Skin of body (tissue), 2 donors: Measurements from ENCODE around the gene ENTPD7. TPM values are rescaled to one million over a fixed set of nuclear protein-coding genes. Genes with fewer than 3 reads are reported as not detected.
"Not testable (repeated sequence)": the region's sequence is repeated elsewhere in the genome, so short reads cannot be mapped to it uniquely, and the experiment has no call there.

Experiments used
- DNase-seq: peaks from one replicate; lab custom pipeline; 2025; lab: John Stamatoyannopoulos, UW
- total RNA-seq: library from RNA; depleted of rRNA; stranded (reverse); fragments of >200 nt; gene quantifications from one replicate; pipeline ENCODE4 v1.2.3, GENCODE V29; 2014

Gene ENTPD7, protein sequence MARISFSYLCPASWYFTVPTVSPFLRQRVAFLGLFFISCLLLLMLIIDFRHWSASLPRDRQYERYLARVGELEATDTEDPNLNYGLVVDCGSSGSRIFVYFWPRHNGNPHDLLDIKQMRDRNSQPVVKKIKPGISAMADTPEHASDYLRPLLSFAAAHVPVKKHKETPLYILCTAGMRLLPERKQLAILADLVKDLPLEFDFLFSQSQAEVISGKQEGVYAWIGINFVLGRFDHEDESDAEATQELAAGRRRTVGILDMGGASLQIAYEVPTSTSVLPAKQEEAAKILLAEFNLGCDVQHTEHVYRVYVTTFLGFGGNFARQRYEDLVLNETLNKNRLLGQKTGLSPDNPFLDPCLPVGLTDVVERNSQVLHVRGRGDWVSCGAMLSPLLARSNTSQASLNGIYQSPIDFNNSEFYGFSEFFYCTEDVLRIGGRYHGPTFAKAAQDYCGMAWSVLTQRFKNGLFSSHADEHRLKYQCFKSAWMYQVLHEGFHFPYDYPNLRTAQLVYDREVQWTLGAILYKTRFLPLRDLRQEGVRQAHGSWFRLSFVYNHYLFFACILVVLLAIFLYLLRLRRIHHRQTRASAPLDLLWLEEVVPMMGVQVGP
- 16.6 TPM for total RNA-seq

DNA sequence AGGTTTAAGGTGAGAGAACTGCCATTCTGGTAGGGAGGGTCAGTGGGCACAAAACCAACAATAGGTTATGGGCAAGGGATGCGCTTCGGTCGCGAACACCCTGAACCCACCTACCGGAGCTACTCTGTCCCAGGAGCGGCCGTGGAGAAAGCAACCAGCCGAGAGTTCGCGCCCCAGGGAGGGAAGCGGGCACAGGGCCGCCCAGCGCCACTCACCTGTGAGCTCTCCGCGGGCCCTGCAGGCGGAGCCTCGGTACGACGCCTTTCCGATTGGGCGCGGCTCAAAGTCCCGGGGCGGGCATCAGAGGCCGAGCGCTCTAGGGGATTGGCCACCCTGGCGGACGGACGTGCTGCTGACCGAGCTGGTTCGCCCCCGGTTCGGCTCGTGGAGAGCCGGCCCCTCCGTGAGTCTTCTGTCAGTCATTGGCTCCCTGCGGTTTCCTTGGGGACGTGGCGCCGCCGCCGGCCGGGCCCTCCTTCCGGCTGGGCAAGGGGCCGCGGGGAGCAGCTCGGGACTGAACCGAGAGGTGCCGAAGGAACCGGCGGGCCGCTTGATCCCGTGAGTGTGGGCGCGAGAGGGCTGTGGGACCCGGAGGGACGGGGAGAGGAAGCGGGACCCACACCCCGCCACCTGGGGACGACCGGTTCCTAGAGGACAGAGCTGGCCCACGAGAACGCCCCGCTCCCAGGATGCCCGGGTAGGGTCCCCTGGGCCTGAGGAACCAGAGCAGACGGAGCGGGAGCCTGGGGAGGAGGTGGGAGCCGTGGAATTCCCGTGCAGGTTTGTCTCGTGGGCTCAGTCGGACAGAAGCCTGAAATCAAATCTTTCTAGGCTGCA lies at the start of gene ENTPD7:
Gene ENTPD7, plus strand, starts transcription at position 479 of the 837 bp plus-strand sequence. CDS start 448 bp downstream, outside the sequence.
- peak; percentile 60 for DNase-seq

DNA sequence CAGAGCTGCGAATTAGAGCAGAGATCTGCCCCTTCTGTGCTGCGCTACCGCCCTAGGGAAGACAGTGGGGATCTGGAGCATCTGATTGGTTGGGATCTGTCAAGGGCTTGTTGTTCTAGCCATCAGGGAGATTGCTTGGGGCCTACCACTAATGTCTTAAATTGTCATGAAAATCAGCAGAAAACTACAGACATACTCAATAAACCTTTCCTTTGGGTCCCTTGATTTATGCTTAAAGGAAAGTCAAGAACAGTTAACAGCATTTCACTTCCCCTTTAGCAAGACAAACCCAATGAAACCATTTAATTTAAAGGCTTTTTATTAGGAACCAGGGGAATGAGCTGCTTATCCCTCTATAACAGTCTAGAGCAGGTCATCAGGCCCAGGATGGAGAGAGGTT lies 49.1 kb upstream of the ENTPD7 start:
- DNase-seq = no peak

DNA sequence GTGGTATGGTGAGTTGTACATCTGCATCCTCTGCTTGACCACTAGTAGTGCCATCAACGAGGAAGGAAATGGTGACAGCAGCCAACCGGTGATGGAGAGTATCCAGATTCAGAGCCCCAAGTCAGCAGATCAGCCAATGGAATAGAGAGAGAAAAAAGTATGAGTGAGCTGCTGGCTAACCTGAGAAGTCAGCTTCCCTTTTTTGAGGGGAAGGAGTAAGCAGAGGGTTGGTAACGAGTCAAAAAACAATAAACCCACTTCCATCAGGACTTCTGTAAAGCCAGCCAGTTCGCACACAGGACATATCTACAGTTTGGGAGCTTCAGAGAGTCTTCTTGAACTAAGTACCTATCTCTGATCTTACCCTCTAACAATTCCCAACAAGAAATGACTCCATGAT lies 48.0 kb upstream of the ENTPD7 start:
- no peak for DNase-seq

DNA sequence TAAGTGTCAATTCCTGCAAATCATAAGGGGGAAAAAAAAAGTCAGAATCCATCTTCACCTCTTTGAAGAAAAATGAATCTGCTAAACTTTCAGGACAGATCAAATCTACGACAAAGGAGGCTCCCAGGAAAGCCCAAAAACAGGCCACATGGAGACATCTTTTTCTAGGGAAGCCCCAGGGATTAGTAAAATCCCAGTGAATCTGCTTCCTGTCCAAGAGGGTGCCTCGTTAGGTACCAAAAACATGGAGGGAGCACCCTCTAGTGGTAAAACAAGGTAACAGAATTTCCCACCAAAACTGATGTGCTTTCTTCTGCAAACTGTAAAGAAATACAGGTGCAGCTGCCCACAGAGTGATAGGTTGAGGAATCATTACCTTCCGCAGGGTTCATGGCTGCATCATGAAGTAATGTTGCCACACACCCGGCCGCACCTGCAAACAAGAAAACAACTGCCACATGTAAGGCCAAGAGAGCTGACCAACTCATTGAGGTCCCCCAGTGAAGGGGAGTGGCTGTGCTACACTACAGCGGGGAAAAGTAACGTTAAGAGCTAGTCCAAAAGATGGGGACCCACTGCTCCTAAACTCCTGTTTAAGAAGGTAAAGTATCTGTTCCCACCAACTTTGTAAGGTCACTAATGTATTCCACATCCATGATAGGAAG lies 47.0 kb upstream of the ENTPD7 start:
- DNase-seq = peak; percentile 58

DNA sequence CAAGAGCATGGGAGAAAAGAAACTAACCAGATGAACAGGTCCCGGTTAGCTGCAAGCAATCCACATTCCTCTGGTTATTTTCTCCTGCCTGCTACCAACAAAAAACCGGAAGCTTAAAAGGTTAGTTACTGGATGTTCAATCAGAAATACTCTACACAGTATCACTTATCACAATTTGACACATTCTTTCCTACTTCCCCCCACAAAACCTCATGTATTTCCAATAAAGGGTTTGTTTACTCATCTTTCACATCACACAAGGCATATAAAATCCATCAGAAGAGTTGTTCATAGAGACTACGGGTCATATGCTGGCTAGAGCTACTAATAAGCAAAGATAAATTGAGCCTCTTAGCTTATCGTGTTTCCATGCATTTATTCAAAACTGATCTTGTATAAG lies 43.9 kb upstream of the ENTPD7 start:
- no peak for DNase-seq

DNA sequence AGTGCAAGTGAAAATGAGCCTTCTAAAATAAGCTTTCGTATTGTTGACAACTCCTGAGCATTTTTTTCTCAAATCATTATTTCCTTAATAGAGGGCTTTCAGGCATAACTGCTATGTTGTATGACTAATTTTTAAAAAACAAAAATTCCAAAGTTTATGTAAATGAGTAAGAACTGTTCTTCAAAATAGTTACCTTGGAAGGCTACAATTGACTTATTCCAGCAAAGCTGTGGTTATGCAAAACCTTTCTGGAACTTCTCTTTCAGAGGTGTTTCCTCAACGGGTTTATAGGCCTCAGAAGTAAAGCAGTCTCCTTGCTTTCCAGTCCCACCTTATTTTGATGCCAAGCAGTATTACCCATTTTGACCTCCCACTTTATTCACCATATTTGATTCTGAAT lies 41.6 kb upstream of the ENTPD7 start:
- no peak for DNase-seq

DNA sequence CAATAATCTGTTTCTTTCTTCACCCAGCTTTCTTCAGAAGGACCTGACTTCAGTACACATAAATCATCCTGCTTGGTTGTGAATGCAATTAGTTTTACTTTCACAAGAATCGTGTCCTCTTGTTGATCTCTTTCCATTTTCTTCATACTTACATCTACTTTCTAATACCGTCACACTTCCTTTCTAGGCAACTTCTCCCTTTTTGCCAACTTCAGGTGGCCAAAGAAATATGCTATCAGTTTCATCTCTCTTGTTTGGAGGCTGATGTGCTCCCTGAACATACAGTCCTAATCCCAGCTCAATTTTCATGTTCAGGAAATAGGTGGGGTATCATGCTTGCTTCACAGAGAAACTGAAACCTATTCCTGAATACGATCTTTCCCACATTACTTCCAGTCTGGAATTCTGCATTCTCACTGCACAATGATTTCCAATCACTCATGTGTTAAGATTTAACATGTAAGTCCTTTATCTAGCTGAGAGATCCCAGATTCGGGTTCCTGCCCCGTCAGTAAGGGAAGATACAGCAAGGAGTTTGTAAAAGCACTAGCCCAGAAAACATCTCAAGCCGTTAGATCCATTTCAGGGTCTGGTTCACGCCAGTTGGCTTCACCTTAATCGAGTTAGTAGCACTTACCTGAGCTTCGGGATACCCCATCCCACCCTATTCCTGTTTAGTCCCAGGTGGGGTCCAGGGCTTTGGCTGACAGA lies 40.1 kb upstream of the ENTPD7 start:
- peak; percentile 23 for DNase-seq

DNA sequence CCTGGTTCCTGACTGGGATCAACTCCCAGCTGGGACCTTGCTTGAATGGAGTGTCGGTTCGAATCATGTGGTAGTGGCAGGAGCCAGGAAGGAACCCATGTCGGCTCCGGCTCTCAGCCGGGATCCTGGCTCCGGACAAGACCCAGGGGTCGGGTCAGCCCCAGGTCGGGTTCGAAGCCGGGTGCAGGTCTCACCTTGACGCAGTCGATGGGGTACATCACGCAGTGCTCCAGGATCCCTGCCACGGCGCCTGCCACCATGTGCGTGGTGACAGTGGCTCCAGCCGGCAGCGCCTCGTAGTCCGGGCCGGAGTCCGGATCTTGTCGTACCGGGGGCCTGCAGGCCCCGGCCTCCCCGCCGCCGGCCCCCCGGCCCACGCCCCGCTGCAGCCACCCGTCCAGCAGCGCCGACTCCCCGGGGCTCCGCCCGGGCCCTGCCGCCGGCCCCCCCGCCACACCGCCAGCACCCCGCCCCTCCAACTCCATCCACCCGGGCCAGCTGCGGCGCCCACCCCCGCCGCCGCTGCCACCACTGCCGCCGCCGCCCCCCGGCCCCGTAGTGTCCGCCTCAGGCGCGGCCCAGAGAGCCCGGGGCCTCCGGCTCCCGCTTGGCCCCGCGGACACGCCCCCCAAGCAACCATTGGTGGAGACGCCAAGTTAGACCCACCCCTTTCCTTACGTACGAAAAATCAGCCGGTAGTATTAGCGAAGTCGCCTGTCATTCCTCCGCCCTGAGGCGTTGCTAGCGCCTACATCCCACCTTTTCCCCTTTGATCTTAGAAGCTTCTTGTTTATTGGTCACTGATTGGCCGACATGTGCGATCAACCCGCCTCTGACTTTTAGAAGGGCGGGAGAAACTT lies 39.2 kb upstream of the ENTPD7 start, which contains the start of gene SLC25A28:
Gene SLC25A28, minus strand, starts transcription at position 589 of the 860 bp plus-strand sequence. Its CDS starts 104 bp downstream, at position 485.
- DNase-seq = peak; percentile 100

DNA sequence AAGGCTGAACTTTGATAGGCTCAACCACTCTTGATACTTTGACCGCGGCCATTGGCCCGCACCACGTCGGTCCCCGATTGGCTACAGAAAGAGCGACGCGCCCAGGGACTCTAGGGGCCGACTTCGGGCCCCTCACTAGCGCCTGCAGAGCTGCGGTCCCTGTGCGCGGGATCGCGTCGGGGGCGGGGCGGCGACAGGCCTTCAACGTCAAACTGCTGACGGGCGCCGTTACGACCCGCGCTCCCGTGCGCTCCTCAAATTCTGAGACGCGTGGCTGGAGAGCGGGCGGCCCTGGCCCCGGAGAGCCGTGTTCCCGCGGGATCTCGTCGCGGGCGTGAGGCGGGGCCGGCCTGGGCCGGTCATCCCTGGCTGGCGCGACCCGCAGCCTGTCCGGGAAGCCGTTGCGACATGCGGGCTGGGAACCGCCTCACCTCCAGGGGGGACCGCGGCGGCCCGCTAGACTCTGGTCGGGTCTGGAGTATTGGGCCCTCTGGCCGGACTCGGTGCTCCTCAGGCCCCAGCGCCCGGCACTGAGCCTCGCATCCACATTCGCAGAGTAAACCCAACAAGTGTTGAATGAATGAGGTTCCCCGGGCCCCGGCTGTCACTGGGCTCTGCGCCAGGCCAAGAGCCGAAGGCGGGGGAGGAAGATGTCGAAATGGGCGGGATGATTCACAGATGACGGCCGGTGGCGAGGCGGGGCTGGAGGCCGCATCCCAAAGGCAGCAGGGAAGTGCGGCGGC lies 38.4 kb upstream of the ENTPD7 start:
- peak; percentile 86 for DNase-seq

DNA sequence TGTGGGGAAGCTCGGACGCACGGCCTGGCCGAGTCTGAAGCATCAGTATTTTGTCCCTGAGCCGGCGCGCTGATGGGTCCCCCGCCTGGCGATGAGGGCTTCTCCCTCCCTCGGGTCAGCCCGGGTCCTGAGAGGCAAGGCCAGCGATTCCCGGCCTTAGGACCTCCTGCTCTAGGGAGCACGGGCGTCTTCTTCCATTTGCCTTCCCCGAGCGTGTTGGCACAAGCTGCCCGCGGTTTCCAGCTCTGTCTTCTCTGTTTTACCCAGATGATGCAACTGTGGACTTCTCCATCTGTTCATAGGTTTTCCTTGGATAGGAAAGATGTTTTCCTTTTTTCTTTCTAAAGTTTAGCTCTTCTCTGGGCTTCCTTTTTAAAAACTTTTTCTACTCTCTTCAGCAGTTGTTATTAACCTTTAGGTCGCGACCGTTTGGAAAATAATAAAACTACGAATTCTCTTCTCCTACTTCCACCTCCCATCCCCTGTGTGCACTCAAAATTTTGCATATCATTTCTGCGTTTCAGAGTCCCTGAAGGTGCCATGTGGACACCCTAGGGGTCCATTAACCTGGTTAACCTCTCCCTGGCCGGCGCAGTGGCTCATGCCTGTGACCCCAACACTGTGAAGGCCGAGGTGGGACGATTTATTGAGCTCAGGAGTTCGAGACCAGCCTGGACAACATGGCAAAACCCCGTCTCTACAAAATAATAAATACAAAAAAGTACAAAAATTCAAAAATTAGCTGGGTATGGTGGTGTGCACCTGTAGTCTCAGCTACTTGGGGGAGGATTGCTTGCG lies 37.7 kb upstream of the ENTPD7 start:
- no peak for DNase-seq

DNA sequence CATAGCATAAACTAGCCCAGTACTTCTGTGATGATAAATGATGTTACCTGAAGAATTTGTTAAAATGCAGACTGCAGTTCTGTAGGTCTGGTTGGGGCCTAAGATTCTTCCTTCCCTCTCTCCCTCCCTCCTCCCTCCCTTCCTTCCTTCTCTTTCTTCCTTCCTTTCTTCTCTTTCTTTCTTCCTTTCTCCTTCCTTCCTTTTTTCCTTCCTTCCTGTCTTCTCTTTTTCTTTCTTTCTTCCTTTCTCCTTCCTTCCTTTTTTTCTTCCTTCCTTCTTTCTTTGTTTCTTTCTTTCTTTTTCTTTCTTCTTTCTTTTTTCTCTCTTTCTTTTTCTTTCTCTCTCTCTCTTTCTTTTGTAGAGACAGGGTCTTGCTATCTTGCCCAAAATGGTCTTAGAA lies 35.4 kb upstream of the ENTPD7 start:
- DNase-seq = no peak

DNA sequence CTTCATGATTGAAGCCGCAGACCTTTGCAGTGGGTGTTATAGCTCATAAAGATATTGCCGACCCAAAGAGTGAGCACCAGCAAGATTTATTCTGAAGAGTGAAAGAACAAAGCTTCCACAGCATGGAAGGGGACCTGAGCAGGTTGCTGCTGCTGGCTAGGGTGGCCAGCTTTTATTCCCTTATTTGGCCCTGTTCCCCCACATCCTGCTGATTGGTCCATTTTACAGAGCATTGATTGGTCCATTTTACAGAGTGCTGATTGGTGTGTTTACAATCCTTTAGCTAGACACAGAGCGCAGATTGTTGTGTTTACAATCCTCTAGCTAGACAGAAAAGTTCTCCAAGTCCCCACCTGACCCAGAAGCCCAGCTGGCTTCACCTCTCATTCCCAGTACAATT lies 34.2 kb upstream of the ENTPD7 start:
- not testable (repeated sequence) for DNase-seq

DNA sequence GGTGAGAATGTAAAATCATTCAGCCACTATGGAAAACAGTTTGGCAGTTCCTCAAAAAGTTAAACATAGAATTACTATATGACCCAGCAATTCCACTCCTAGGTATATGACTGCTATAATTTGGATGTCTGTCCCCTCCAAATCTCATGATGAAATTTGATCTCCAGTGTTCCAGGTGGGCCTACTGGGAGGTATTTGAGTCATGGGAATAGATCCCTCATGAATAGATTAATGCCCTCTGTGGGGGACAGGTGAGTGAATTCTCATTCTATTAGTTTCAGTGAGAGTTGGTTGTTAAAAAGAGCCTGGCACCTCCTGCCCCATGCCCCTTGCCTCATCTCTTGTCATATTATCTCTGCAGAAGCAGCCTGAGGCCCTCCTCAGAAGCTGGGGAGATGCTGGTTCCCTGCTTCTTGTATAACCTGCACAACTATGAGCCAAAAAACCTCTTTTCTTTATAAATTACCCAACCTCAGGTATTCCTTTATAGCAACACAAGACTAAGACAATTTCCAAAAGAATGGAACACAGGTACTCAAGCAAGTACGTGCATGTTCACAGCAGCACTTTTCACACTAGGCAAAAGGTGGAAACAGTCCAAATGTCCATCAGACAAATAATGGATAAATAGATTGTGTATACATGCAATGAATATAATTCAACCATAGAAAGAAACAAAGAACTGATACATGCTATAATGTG lies 30.2 kb upstream of the ENTPD7 start:
- no peak for DNase-seq

DNA sequence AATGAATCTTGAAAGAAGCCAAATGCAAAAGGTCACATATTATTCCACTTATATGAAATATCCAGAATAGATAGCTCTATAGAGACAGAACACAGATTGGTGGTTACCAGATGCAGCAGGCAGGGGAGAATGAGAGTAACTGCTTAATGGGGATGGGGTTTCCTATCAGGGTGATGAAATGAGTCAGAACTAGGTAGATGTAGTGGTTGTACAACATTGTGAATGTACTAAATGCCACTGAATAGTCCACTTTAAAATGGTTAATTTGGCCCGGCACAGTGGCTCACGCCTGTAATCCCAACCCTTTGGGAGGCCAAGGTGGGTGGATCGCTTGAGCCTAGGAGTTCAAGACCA lies 29.7 kb upstream of the ENTPD7 start:
- no peak for DNase-seq

DNA sequence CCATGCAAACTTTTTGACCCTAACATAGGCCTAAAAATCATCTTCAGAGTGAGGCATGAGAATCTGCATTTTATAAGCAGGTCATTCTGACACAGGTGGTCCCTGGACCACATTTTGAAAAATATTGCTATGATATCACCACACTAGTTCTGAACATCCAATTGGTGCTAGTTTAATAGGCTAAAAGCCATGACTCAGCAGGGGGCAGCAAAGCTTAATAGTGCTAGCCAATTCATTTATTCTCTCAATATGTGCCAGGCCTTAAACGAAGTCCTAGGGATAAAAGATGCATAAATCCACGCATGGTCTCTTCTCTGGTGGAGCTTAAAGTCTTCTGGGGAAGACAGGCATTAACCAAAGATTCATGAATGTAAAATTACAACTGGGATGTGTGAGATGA lies 28.9 kb upstream of the ENTPD7 start:
- no peak for DNase-seq

DNA sequence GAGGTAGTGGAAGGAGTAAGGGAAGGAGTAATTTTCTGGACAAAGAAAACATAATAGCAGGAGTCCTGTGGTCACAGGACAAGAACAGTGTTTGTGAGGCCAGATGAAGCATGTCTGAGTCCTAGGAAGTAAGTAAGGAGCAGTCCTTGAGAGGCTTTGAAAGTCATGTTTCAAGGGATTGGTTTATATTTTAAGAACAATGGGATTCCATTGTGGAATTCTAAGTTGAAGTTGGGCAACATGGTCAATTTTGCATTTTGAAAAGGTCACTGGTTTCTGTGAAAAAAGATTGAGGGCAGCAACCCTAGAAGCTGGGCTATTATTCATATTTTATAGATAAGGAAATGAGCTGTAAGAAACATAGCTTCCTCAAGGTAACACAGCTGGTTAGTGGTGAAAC lies 28.3 kb upstream of the ENTPD7 start:
- no peak for DNase-seq

DNA sequence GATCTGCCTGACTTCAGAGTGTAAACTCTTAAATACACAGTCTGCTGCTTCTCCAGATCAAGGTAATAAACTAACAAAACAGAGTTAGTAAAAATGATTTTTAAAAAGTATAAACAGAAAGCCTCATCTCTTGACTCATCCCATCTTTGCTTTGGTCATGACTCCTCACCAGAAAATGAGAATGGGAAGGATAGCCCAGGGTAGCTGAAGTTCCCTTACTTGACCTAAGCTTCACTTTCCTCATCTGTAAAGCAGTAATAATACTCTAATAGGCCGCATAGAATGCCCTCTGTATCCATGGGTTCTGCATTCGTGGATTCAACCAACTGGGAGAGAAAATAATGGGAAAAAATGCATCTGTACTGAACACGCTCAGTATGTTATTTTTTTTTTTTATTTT lies 27.8 kb upstream of the ENTPD7 start:
- DNase-seq = no peak

DNA sequence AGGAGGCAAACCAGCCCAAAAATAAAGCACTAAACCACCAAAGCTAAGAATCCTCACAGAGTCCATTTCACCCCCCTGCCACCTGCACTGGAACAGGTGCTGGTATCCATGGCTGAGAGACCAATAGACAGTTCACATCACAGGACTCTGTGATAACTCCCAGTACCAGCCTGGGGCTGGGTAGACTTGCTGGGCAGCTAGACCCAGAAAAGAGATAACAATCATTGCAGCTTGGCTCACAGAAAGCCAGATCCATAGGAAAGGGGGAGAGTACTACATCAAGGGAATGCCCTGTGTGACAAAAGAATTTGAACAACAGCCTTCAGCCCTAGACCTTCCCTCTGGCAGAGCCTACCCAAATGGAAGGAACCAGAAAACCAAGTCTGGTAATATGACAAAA lies 25.5 kb upstream of the ENTPD7 start:
- no peak for DNase-seq
